ENCODE data around the gene PHEX.

The PHEX gene

DNA sequence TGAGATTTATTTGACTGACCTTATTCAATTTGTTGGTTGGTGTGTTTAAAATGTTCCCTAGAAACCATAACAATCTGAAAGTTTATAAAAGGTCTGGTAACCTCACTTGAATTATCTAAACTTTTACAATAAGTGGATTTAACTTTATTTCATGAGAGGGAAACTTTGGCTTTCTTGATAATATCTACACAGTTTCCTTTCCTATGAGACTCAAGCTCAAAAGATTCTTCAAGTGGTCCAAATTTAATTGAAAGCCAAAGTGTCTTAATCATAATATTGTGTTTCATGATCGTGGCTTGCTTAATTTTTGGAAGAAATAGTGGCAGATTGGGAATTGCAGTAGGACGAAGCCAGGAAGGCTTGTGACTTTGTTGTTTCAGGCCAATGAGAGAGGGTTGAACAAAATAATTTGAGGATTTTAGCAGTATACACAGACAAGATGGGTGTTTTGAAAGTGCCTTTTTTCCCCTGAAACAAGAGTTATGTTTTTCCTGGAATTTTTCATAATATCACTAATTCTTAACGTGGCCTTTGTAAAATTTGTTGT is 55.0 kb downstream of the PHEX start:
- TF ChIP-seq, protein P1, sequence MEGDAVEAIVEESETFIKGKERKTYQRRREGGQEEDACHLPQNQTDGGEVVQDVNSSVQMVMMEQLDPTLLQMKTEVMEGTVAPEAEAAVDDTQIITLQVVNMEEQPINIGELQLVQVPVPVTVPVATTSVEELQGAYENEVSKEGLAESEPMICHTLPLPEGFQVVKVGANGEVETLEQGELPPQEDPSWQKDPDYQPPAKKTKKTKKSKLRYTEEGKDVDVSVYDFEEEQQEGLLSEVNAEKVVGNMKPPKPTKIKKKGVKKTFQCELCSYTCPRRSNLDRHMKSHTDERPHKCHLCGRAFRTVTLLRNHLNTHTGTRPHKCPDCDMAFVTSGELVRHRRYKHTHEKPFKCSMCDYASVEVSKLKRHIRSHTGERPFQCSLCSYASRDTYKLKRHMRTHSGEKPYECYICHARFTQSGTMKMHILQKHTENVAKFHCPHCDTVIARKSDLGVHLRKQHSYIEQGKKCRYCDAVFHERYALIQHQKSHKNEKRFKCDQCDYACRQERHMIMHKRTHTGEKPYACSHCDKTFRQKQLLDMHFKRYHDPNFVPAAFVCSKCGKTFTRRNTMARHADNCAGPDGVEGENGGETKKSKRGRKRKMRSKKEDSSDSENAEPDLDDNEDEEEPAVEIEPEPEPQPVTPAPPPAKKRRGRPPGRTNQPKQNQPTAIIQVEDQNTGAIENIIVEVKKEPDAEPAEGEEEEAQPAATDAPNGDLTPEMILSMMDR (IDR thresholded peaks at IDR 0.05; ENCODE audit: low read depth, low read length) = no peak
- no peak overlapping the region for H3K4me3 ChIP-seq (replicated peaks in 1 of 2; ENCODE audit: low read depth in 2 of 2, low read length in 2 of 2)
- no peak for DNase-seq (ENCODE audit: low read depth in 2 of 2)

DNA sequence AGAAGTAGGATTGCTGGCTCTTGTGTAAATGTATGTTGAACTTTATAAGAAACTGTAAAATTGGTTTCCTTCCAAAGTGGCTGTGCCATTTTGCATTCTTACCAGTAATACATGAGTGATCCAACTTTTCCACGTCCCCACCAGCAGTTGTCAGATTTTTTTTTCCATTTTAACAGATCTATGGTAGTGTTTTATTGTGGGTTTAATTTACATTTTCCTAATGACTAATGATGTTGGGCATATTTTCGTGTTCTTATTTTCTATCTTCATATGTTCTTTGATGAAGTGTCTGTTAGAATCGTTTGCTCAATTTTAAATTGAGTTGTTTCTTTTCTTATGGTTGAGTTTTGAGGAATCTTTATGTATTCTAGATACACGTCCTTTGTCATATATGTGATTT is 56.2 kb downstream of the PHEX start:
- DNase-seq (ENCODE audit: low read depth in 2 of 2) = no peak
- TF ChIP-seq, protein P1 (IDR thresholded peaks at IDR 0.05; ENCODE audit: low read depth, low read length) = no peak
- H3K4me3 ChIP-seq (replicated peaks in 1 of 2; ENCODE audit: low read depth in 2 of 2, low read length in 2 of 2) = no peak overlapping the region

DNA sequence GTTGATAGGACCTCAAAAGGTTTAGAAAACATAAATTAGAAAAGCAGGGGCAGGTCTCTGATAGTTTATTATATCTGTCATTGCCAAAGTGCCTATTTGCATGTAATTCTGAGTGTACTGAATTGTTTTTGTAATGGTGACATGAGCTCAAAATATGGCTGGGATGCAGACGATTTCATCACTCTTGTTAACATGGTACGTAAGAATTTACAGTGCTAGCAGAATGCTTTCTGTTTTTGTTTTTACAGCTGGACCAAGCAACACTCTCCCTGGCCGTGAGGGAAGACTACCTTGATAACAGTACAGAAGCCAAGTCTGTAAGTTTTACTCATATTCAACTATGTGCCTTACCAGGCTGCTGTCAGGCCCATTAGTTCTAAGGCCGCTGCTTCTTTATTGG is 58.1 kb downstream of the PHEX start:
- DNase-seq (ENCODE audit: low read depth in 2 of 2) = peak; percentile 58 to 89
- TF ChIP-seq, protein P1 (IDR thresholded peaks at IDR 0.05; ENCODE audit: low read depth, low read length) = no peak
- H3K4me3 ChIP-seq (replicated peaks in 1 of 2; ENCODE audit: low read depth in 2 of 2, low read length in 2 of 2) = no peak overlapping the region

DNA sequence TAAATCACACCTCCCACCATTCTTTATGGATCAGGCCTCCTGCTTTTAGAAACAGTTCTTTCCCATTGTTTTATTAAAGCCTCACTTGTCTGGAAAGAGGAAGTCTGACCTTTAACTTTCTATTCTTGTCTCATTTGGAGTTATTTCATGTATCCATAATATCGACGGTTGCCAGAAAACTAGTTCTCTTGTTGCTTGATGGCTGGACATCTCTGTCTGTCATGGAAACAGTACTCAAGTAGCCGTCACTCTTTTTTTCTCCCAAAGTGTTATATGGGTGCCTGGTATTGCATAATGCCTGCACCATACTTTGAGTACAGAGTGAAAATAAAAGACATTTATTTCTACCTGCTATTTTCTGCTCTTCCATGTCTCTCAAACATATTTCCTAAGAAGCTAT is 61.4 kb downstream of the PHEX start:
- TF ChIP-seq, protein P1 (IDR thresholded peaks at IDR 0.05; ENCODE audit: low read depth, low read length) = no peak

DNA sequence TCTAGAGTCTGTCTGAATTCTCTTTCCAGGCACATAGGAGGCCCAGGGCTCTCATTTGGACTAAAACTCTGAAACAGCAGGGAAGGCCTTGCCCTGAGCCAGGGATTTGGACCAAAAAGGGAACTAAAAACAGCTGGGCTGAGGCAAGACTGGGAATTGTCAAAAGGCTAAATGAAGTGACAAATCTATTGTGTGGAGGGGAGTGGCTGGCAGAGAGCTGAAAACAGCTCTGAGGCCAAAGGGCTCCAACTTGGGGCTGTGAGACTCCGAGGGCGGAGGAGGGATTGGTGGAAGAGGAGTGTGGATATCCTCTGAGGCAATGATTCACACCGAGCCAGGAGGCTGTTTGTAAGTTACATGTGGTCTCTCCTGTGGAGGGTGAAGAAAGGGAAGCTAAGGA is 63.2 kb downstream of the PHEX start:
- DNase-seq (ENCODE audit: low read depth in 2 of 2) = peak; percentile 61 to 63
- no peak overlapping the region for H3K4me3 ChIP-seq (replicated peaks in 1 of 2; ENCODE audit: low read depth in 2 of 2, low read length in 2 of 2)
- TF ChIP-seq, protein P1 (IDR thresholded peaks at IDR 0.05; ENCODE audit: low read depth, low read length) = no peak

More for the DNA sequence above, 61.4 kb downstream of the PHEX start:
- no peak overlapping the region for H3K4me3 ChIP-seq (replicated peaks in 1 of 2; ENCODE audit: low read depth in 2 of 2, low read length in 2 of 2)
- no peak for DNase-seq (ENCODE audit: low read depth in 2 of 2)

DNA sequence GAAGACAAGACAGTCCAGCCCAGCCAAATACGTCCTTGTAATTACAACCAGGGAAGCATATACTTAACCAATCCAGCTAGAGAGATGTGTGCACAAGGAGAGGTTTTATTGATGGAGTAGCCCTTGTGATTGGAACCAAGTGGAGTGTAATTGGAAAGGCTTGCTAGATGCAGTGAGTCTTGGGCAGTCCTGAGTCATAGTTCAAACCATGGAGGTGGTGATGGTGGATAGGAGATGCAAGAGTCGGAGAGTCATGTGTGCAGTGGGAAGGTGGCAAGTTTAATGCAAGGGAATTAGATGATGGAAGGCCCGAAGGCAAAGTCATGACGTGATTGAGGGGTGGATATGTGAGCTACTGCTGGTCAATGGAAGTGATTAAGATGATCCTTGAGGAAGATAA is 63.7 kb downstream of the PHEX start:
- no peak for DNase-seq (ENCODE audit: low read depth in 2 of 2)
- H3K4me3 ChIP-seq (replicated peaks in 1 of 2; ENCODE audit: low read depth in 2 of 2, low read length in 2 of 2) = no peak overlapping the region
- TF ChIP-seq, protein P1 (IDR thresholded peaks at IDR 0.05; ENCODE audit: low read depth, low read length) = no peak
